K562 (cell line): ENCODE measurements around the gene CERS6. TPM values are rescaled to one million over a fixed set of nuclear protein-coding genes. Genes with fewer than 3 reads are reported as not detected.

ENCODE experiments used
- ETV6 ChIP-seq, 3 experiments: fragments of 150-350 bp in 1 of 3; sonication (generic) in 1 of 3; formaldehyde crosslinking in 1 of 3; IDR thresholded peaks; 2 replicates each; pipeline versions ENCODE4 v1.6.1 to v1.8.0; 2014 to 2022; ENCODE audit warnings: borderline replicate concordance in 2 of 3, low read depth in 2 of 3, antibody characterized with exemption in 1 of 3, low read length in 1 of 3, mild to moderate bottlenecking in 1 of 3, missing genetic modification reagents in 1 of 3
- FOXJ3 ChIP-seq: sonication (generic); formaldehyde crosslinking; IDR thresholded peaks from 2 replicates; pipeline ENCODE4 v1.4.0; 2020; ENCODE audit warnings: mild to moderate bottlenecking, missing genetic modification reagents
- GABPA ChIP-seq: fragments of 200-800 bp; sonication (Bioruptor generic); conservative IDR thresholded peaks from 2 replicates; pipeline ENCODE4 v1.6.1; 2016; ENCODE audit warnings: low read depth, missing genetic modification characterization, missing compliant biosample characterization
- MGA ChIP-seq: fragments of 450-650 bp; IDR thresholded peaks from 2 replicates; pipeline ENCODE4 v1.6.1; 2016; ENCODE audit warnings: mild to moderate bottlenecking, moderate library complexity
- NFE2 ChIP-seq: IDR thresholded peaks from 2 replicates; pipeline ENCODE4 v1.6.1; 2014; ENCODE audit warnings: antibody characterized with exemption, low read depth
- NFIC ChIP-seq: fragments of 450-650 bp; IDR thresholded peaks from 2 replicates; pipeline ENCODE4 v1.6.1; 2017; ENCODE audit warnings: mild to moderate bottlenecking, inconsistent platforms
- NR2C1 ChIP-seq, 2 experiments: fragments of 450-650 bp; IDR thresholded peaks; 2 replicates each; pipeline ENCODE4 v1.6.1; 2017; ENCODE audit warnings: mild to moderate bottlenecking in 2 of 2, antibody characterized with exemption in 1 of 2, inconsistent platforms in 1 of 2, missing compliant biosample characterization in 1 of 2, missing genetic modification characterization in 1 of 2
- PCBP2 ChIP-seq: fragments of 200-400 bp; formaldehyde crosslinking; IDR thresholded peaks from 2 replicates; pipeline ENCODE4 v1.6.1; 2018; ENCODE audit warnings: low read length, low read depth, mild to moderate bottlenecking, moderate library complexity; ENCODE audit not compliant: poor library complexity, severe bottlenecking
- SMARCA5 ChIP-seq: fragments of 450-650 bp; IDR thresholded peaks from 2 replicates; pipeline ENCODE4 v1.6.1; 2016
- SP2 ChIP-seq: IDR thresholded peaks from 2 replicates; pipeline ENCODE4 v1.6.1; 2011; ENCODE audit warnings: mild to moderate bottlenecking, low read depth, low read length, moderate library complexity; ENCODE audit not compliant: poor library complexity, severe bottlenecking; ENCODE audit errors: extremely low read depth
- ZBTB17 ChIP-seq: fragments of 450-650 bp; formaldehyde crosslinking; IDR thresholded peaks from 2 replicates; pipeline ENCODE4 v1.4.0; 2020; ENCODE audit warnings: mild to moderate bottlenecking
- ZNF395 ChIP-seq: fragments of 200-800 bp; sonication (Bioruptor generic); IDR thresholded peaks from 2 replicates; pipeline ENCODE4 v1.6.1; 2017; ENCODE audit warnings: missing genetic modification characterization, missing compliant biosample characterization
- polyA plus RNA-seq, 8 experiments: library from polyadenylated mRNA; depleted of rRNA in 4 of 8; stranded (reverse) in 5 of 8; unstranded in 3 of 8; fragments of >200 nt; fragmentation: Nextera tagmentation in 2 of 8; fragmentation: Illumina TruSeq in 1 of 8; extraction: Ambion mirVana in 2 of 8; extraction: Trizol in 1 of 8; gene quantifications; 2 replicates each; pipeline versions ENCODE4 v1.2.1 to v1.2.3, GENCODE V29; 2011 to 2014; ENCODE audit warnings: inconsistent platforms in 1 of 8, missing spikeins in 1 of 8
- total RNA-seq, 7 experiments: library from RNA; depleted of rRNA in 6 of 7; stranded (reverse); fragments of >200 nt in 6 of 7; fragmentation: Illumina TruSeq in 2 of 7; extraction: Trizol in 2 of 7; gene quantifications; 2 replicates each; pipeline versions ENCODE4 v1.2.1 to v1.2.3, GENCODE V29; 2011 to 2021; ENCODE audit warnings: low replicate concordance in 1 of 7
- TF ChIP-seq, protein P1 (sequence below): fragments of 250-450 bp; sonication (Bioruptor Pico); IDR thresholded peaks from 2 replicates; pipeline ENCODE4 v1.8.0; 2022; ENCODE audit warnings: moderate library complexity, mild to moderate bottlenecking, inconsistent platforms

Gene CERS6
- total and polyA plus RNA-seq, 9 of the 15 experiments (the other 6 are each of a cell fraction or from before 2014, with no cell fraction given): 1.6 to 13.6 (median 11.4) TPM

DNA sequence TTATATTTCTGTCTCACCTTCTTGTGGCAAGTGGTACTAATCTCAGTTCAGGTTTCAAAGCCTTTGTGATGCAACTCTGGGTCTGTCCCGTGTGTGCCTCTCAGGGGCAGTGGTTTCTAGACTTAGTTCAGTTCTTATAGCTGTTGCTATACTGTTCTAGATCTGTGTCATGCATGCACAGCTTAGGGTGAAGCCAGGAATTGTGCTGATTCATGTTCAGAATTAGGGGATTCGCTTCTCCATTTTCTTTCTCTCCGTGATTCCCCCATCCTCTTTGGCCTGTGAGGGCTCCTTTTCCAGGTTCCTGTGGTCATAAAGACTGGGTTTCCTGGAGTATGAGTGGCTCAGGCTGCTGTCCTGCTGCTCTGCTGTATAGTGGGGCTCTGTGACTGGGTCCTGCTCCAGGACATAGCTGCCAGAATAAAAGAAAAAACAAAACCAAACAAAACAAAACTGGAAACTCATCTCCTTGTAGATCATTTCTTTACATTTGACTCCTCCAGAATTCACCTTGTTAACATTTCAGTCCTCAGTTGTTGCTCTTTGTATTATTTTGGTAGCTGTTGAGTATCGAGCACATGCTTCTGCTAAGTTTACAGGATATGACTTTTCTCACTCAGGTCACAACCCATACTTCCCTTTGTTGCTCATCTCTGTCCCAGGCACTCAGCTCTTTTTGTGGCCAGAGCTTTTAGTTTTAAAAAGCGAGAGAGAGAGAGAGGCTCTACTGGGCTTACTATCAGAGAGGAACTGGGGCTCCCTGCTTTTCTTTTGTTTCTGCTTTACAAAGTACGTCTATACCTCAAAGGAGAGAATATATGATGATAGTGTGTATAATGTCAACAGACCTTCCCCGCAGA is 34.2 kb downstream of the CERS6 start (continued):
- TF ChIP-seq PCBP2 (no peak), ZNF395 (CRISPR knock-in tag) (peak; percentile 61; the same call in 1 of the 2 replicates), ZBTB17 (CRISPR knock-in tag) (no peak), SP2 (no peak), NR2C1 (IDR thresholded peaks at IDR 0.05) (no peak), NR2C1 (tag; IDR thresholded peaks at IDR 0.05) (no peak), MGA (peak; percentile 58), NFE2 (peak; percentile 98), SMARCA5 (no peak), FOXJ3 (no peak), GABPA (tag) (no peak), NFIC (no peak), ETV6 (IDR thresholded peaks at IDR 0.05; ENCODE audit: borderline replicate concordance in 1 of 2, low read depth in 2 of 2, low read length in 1 of 2) (no peak), ETV6 (CRISPR knock-in tag; IDR thresholded peaks at IDR 0.05; ENCODE audit: borderline replicate concordance) (no peak)
- TF ChIP-seq, protein P1, sequence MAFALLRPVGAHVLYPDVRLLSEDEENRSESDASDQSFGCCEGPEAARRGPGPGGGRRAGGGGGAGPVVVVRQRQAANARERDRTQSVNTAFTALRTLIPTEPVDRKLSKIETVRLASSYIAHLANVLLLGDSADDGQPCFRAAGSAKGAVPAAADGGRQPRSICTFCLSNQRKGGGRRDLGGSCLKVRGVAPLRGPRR (CRISPR knock-in tag): no peak
